Measurements from ENCODE around the gene EIF2A.

The EIF2A gene

DNA sequence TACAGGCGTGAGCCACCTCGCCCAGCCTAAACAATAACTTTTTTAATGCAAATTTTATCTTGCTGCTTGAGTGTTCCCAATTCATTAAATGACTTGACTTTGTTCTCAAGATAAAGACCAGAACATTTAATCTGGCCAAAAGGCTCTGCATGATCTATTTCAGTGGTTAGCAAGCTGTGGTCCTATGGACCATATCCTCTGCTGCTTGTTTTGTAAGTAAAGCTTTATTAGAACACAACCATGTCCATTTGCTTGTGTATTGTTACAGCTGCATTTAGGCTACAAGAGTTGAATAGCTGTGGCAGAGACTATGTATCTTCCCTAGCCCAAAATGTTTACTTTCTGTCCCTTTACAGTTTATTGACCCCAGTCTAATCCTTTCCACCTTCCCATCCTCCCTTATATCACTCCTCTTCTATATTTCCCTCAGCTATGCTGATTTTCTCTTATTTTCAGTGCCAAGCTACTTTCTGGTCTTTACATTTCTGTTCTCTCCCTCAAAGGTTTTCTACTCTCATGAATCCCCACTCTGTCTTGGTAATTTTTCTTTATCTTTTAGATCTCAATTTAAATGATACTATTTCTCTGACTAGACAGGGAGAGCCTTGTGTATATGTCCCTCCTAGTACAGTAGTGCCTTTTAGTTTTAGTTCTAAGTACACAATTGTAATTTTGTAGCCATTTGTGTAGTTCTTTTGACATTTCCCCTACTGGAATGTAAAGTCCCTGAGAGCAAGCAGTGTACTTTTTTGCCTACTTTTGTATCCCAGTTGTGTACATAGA lies 79.8 kb downstream of the EIF2A start:
- ChIA-PET CTCF (no interaction called here), POLR2A (ENCODE audit: low non-redundant PET) (no interaction called here)
- no peak overlapping the region for H3K27ac ChIP-seq
- TF ChIP-seq, protein P1, sequence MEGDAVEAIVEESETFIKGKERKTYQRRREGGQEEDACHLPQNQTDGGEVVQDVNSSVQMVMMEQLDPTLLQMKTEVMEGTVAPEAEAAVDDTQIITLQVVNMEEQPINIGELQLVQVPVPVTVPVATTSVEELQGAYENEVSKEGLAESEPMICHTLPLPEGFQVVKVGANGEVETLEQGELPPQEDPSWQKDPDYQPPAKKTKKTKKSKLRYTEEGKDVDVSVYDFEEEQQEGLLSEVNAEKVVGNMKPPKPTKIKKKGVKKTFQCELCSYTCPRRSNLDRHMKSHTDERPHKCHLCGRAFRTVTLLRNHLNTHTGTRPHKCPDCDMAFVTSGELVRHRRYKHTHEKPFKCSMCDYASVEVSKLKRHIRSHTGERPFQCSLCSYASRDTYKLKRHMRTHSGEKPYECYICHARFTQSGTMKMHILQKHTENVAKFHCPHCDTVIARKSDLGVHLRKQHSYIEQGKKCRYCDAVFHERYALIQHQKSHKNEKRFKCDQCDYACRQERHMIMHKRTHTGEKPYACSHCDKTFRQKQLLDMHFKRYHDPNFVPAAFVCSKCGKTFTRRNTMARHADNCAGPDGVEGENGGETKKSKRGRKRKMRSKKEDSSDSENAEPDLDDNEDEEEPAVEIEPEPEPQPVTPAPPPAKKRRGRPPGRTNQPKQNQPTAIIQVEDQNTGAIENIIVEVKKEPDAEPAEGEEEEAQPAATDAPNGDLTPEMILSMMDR (conservative IDR thresholded peaks at IDR 0.05; ENCODE audit: low read depth): no peak
- DNase-seq (ENCODE audit: low spot score): no peak

DNA sequence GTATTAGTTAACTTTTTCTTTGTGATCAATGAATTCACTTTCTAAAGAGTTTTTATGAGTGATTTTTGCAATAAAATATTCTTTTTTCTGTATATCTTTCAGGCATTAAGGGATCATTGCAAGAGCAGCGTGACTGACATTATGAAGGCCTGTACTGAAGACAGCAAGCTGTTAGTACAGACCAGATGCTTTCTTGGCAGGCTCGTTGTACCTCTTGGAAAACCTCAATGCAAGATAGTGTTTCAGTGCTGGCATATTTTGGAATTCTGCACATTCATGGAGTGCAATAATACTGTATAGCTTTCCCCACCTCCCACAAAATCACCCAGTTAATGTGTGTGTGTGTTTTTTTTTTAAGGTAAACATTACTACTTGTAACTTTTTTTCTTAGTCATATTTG lies 81.0 kb downstream of the EIF2A start:
- DNase-seq (ENCODE audit: low spot score): no peak
- no peak overlapping the region for H3K27ac ChIP-seq
- TF ChIP-seq, protein P1 (conservative IDR thresholded peaks at IDR 0.05; ENCODE audit: low read depth): no peak
- POLR2A ChIA-PET (ENCODE audit: low non-redundant PET): no interaction called here
- CTCF ChIA-PET: no interaction called here

DNA sequence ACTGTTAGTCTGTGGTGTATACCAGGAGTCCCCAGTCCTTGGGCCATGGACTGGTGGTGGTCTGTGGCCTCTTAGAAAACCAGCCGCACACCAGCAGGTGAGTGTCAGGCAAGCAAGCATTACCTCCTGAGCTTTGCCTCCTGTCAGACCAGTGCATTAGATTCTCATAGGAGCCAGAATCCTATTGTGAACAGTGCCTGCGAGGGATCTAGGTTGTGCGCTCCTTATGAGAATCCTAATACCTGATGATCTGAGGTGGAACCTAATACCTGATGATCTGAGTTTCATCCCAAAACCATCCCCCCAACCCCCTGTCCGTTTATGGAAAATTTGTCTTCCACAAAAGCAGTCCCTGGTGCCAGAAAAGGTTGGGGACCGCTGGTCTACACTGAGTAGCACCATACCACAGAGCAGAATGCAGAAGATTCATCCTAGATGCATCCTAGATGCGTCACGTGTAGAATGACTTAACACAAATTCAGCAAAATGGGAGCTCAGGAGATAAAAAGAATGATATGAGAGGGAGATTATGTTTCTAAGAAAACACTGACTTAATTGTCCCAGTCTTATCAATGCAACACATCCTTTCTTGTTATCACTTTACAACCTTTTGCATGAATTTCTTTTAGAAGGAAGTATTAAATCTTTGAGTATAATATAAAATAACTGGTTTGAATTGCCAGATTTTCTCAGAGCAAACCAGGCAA lies 85.1 kb downstream of the EIF2A start:
- no peak overlapping the region for H3K27ac ChIP-seq
- TF ChIP-seq, protein P1 (conservative IDR thresholded peaks at IDR 0.05; ENCODE audit: low read depth): no peak
- CTCF ChIA-PET: interaction anchor here (0.8 kb wide), 1 partner anchor 22 kb away, joined by 3 read pairs; no protein-coding TSS in a partner anchor
- no peak for DNase-seq (ENCODE audit: low spot score)
- POLR2A ChIA-PET (ENCODE audit: low non-redundant PET): no interaction called here

DNA sequence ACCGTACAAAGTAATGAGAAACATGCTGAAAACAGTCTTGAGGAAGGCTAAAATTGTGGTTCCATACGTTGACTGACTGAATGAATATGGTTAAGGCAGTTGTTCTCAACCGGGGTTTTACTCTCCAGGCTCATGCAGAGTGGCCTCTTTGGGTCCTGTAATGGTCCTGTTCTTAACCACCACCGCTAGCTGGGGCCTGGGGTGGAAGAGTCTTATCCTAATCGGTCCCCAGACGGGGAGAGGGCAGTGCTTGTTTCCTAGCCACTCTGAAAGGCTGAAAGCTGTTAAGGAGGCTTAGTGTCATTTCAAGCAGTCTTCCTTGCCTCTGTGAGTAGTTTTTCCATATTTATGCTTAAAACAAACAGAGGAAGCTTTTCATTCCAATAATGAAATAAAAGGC lies 88.5 kb downstream of the EIF2A start:
- DNase-seq (ENCODE audit: low spot score): no peak
- POLR2A ChIA-PET (ENCODE audit: low non-redundant PET): no interaction called here
- TF ChIP-seq, protein P1 (conservative IDR thresholded peaks at IDR 0.05; ENCODE audit: low read depth): no peak
- CTCF ChIA-PET: interaction anchor here (0.7 kb wide), 1 partner anchor 198 kb away, joined by 3 read pairs; no protein-coding TSS in a partner anchor
- H3K27ac ChIP-seq: no peak overlapping the region

DNA sequence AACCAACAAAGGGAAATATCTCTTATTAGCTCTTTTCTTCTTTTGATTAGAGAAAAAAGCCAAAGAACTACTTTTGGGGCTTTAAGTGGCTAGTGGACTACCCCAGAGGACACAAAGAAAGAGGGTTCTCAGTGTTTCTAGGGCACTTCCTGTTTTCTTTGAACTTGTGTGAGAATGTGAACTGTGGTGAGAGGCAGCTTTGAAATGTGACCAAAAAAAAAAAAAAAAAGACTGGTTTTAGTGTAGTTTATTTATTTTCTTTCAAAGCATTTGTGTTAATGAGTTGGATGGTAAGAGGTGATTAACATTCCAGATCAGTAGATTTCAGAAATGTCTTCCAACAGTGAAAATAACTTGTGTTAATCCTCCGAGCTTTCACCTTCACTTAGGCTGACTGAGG lies 88.9 kb downstream of the EIF2A start:
- TF ChIP-seq, protein P1 (conservative IDR thresholded peaks at IDR 0.05; ENCODE audit: low read depth): no peak
- no peak for DNase-seq (ENCODE audit: low spot score)
- H3K27ac ChIP-seq: no peak overlapping the region
- CTCF ChIA-PET: interaction anchor here (0.7 kb wide), 1 partner anchor 199 kb away, joined by 3 read pairs; no protein-coding TSS in a partner anchor
- POLR2A ChIA-PET (ENCODE audit: low non-redundant PET): no interaction called here
